GM12874 (cell line): ENCODE measurements around the gene GFPT2.

Source experiments
- CTCF ChIP-seq: IDR thresholded peaks from 2 replicates; pipeline ENCODE4 v1.5.1; 2011; ENCODE audit warnings: low read depth, mild to moderate bottlenecking, control low read depth, low read length, moderate library complexity; ENCODE audit not compliant: insufficient read depth

The GFPT2 gene

GRCh38 chr5:180299526-180299925 is 53.6 kb downstream of the GFPT2 start:
- TF ChIP-seq CTCF = no peak

- TF ChIP-seq CTCF = no peak
These were observed 55.4 kb downstream of the GFPT2 start for GRCh38 chr5:180297587-180298282.

GRCh38 chr5:180296771-180297170 is 56.4 kb downstream of the GFPT2 start:
- no peak for TF ChIP-seq CTCF

- TF ChIP-seq CTCF = no peak
These were observed 58.1 kb downstream of the GFPT2 start for GRCh38 chr5:180294913-180295555.

- no peak for TF ChIP-seq CTCF
These were observed 58.7 kb downstream of the GFPT2 start for GRCh38 chr5:180294411-180294810.

- no peak for TF ChIP-seq CTCF
These were observed 60.9 kb downstream of the GFPT2 start, which contains the start of gene MAPK9 for GRCh38 chr5:180291943-180292831. TSS of gene MAPK9 (minus strand) at chr5:180292083. CDS start at chr5:180280561, 11,522 bp downstream.
